Measurements from ENCODE around the gene PROCA1.

GRCh38 chr17:28720247-28720996 is 8.7 kb upstream of the PROCA1 start:
- TF ChIP-seq KDM1A (CRISPR knock-in tag; IDR thresholded peaks at IDR 0.05) (no peak), ATF7 (IDR thresholded peaks at IDR 0.05) (no peak), ATF7 (CRISPR knock-in tag; IDR thresholded peaks at IDR 0.05) (no peak), ZHX1 (CRISPR knock-in tag; IDR thresholded peaks at IDR 0.05; ENCODE audit: low read depth) (no peak), TARDBP (CRISPR knock-in tag; IDR thresholded peaks at IDR 0.05) (no peak), TCF12 (IDR thresholded peaks at IDR 0.05) (no peak), TCF12 (CRISPR knock-in tag; IDR thresholded peaks at IDR 0.05) (no peak), CTCF (CRISPR knock-in tag; IDR thresholded peaks at IDR 0.05) (no peak), ATAD3A (CRISPR knock-in tag; IDR thresholded peaks at IDR 0.05) (no peak), XBP1 (CRISPR knock-in tag; IDR thresholded peaks at IDR 0.05) (no peak), MAFK (conservative IDR thresholded peaks at IDR 0.05 in 1 of 2, IDR thresholded peaks at IDR 0.05 in 1 of 2; ENCODE audit: low read length in 2 of 2) (no peak)

Data from HepG2 (cell line).